HG03571 (cell line): ENCODE measurements around the gene CALM1.

ENCODE experiments used
- ATAC-seq: cut with Tn5 transposase; IDR thresholded peaks from one replicate; pipeline ENCODE4 v1.9.1; 2021; ENCODE audit not compliant: unreplicated experiment

Gene CALM1

GRCh38 chr14:90440592-90440991 lies 43.8 kb downstream of the CALM1 start:
- no peak for ATAC-seq

GRCh38 chr14:90442388-90442787 lies 45.6 kb downstream of the CALM1 start:
- no peak for ATAC-seq

GRCh38 chr14:90443161-90444076 lies 46.6 kb downstream of the CALM1 start:
- no peak for ATAC-seq

- no peak for ATAC-seq
Observed at GRCh38 chr14:90444077-90444696, 47.4 kb downstream of the CALM1 start.

- no peak for ATAC-seq
Observed at GRCh38 chr14:90445011-90445410, 48.2 kb downstream of the CALM1 start.

GRCh38 chr14:90446405-90446804 lies 49.6 kb downstream of the CALM1 start:
- no peak for ATAC-seq

GRCh38 chr14:90447720-90448497 lies 51.1 kb downstream of the CALM1 start:
- no peak for ATAC-seq

- no peak for ATAC-seq
Observed at GRCh38 chr14:90449411-90449810, 52.6 kb downstream of the CALM1 start.

- ATAC-seq: no peak
Observed at GRCh38 chr14:90450151-90450550, 53.3 kb downstream of the CALM1 start.

- no peak for ATAC-seq
Observed at GRCh38 chr14:90450667-90451066, 53.8 kb downstream of the CALM1 start.

GRCh38 chr14:90451443-90451842 lies 54.6 kb downstream of the CALM1 start:
- ATAC-seq: no peak

GRCh38 chr14:90451961-90452360 lies 55.1 kb downstream of the CALM1 start:
- ATAC-seq: no peak

- ATAC-seq: no peak
Observed at GRCh38 chr14:90452366-90452765, 55.5 kb downstream of the CALM1 start.

GRCh38 chr14:90453401-90453951 lies 56.6 kb downstream of the CALM1 start:
- ATAC-seq: no peak

GRCh38 chr14:90454041-90455000 lies 57.5 kb downstream of the CALM1 start:
- no peak for ATAC-seq

GRCh38 chr14:90455100-90455571 lies 58.3 kb downstream of the CALM1 start:
- ATAC-seq: no peak

GRCh38 chr14:90456551-90456950 lies 59.7 kb downstream of the CALM1 start:
- ATAC-seq: no peak

- ATAC-seq: no peak
Observed at GRCh38 chr14:90457186-90457585, 60.4 kb downstream of the CALM1 start.
